ENCODE results near the gene FREM3. TPM values are rescaled to one million over a fixed set of nuclear protein-coding genes. Genes with fewer than 3 reads are reported as not detected.

FREM3 gene
- polyA plus RNA-seq, 1 of the 3 experiments (the other 2 are of a cell fraction), result 0.03 TPM

- peaks cover 0 to 6% of the 10 kb centered on the region in 2 experiments; a peak in 1 of 4 replicates for H3K4me1 ChIP-seq (ENCODE audit: control insufficient read depth in 1 of 2, insufficient read depth in 2 of 2, low read depth in 1 of 2, low read length in 1 of 2)
- peak; percentile 84 for DNase-seq
- peak overlapping the region; percentile 94 for H2AFZ ChIP-seq (ENCODE audit: low read depth)
- ChIA-PET CTCF (interaction anchor here (0.9 to 3.0 kb wide), 14 partner anchors 10 to 365 kb away, joined by 3 to 17 read pairs (median 4); no protein-coding TSS in a partner anchor), POLR2A (no interaction called here)
- H3K9me3 ChIP-seq, result no peaks in the 10 kb centered on the region
- no peak overlapping the region; a peak in 1 of 4 replicates for H3K27ac ChIP-seq (ENCODE audit: low read depth in 2 of 2, low read length in 1 of 2)
- peak overlapping the region; percentile 62 for H3K4me2 ChIP-seq
- TF ChIP-seq PBX3 (IDR thresholded peaks at IDR 0.05) (no peak), JUND (IDR thresholded peaks at IDR 0.05) (no peak), RXRA (IDR thresholded peaks at IDR 0.05; ENCODE audit: borderline replicate concordance, low read depth) (no peak), FOXM1 (IDR thresholded peaks at IDR 0.05; ENCODE audit: low read depth) (no peak), SMC3 (IDR thresholded peaks at IDR 0.05; ENCODE audit: low read depth, low read length) (peak; percentile 63), TEAD4 (IDR thresholded peaks at IDR 0.05; ENCODE audit: borderline replicate concordance, insufficient read depth) (no peak), RFX5 (IDR thresholded peaks at IDR 0.05; ENCODE audit: low read length) (no peak), NFIC (IDR thresholded peaks at IDR 0.05; ENCODE audit: borderline replicate concordance) (no peak), CTCF (IDR thresholded peaks at IDR 0.05) (peak; percentile 65), NRF1 (IDR thresholded peaks at IDR 0.05; ENCODE audit: low read depth, low read length) (no peak), GATA2 (CRISPR knock-in tag; IDR thresholded peaks at IDR 0.05) (no peak), FOXJ3 (CRISPR knock-in tag; IDR thresholded peaks at IDR 0.05) (no peak), MXI1 (IDR thresholded peaks at IDR 0.05; ENCODE audit: low read depth, low read length) (peak; percentile 43; the same call in 1 of the 2 replicates), EZH2phosphoT487 (IDR thresholded peaks at IDR 0.05; ENCODE audit: borderline replicate concordance, low read depth) (no peak), RAD21 (IDR thresholded peaks at IDR 0.05; ENCODE audit: low read length) (peak; percentile 68), ZBTB33 (IDR thresholded peaks at IDR 0.05; ENCODE audit: borderline replicate concordance, low read depth) (no peak), ELF1 (IDR thresholded peaks at IDR 0.05) (no peak), RCOR1 (IDR thresholded peaks at IDR 0.05; ENCODE audit: low read length) (no peak), EP300 (IDR thresholded peaks at IDR 0.05; ENCODE audit: borderline replicate concordance in 1 of 2, low read depth in 1 of 2, low read length in 1 of 2) (no peak), MEF2A (IDR thresholded peaks at IDR 0.05; ENCODE audit: borderline replicate concordance, low read depth) (no peak), SIN3A (IDR thresholded peaks at IDR 0.05; ENCODE audit: borderline replicate concordance, low read depth, low read length) (no peak), MAX (IDR thresholded peaks at IDR 0.05; ENCODE audit: low read depth) (peak; percentile 48; the same call in 1 of the 2 replicates), POLR2AphosphoS5 (IDR thresholded peaks at IDR 0.05; ENCODE audit: low read depth, low read length) (no peak; the same call in 1 of the 2 replicates), TAF1 (IDR thresholded peaks at IDR 0.05; ENCODE audit: borderline replicate concordance, low read depth, low read length) (0 out of 2 replicates have a peak, but pooled peaks have one; percentile 14), CHD2 (IDR thresholded peaks at IDR 0.05; ENCODE audit: low read length, partially characterized antibody) (no peak), YY1 (IDR thresholded peaks at IDR 0.05; ENCODE audit: low read depth) (no peak)
- H3K79me2 ChIP-seq (ENCODE audit: insufficient read depth), result no peaks in the 10 kb centered on the region
- peaks cover 7% of the 10 kb centered on the region for H3F3A ChIP-seq (replicated peaks; ENCODE audit: insufficient read depth)
- H3K9me2 ChIP-seq, result no peaks in the 10 kb centered on the region
- peaks cover 17 to 18% of the 10 kb centered on the region in 2 experiments for H3K36me3 ChIP-seq (replicated peaks in 1 of 2; ENCODE audit: control insufficient read depth in 1 of 2, insufficient read depth in 2 of 2, low read length in 1 of 2)
- H3K9ac ChIP-seq, result peak overlapping the region; percentile 8
- H3K27me3 ChIP-seq (ENCODE audit: insufficient read depth), result no peaks in the 10 kb centered on the region
- peak overlapping the region; percentile 51 to 55 for H3K4me3 ChIP-seq (ENCODE audit: low read depth in 2 of 2, low read length in 1 of 2)
- WGBS (ENCODE audit: low lambda C conversion rate), result 6% methylated on average over 50 of the region's 57 CpGs
- no peaks in the 10 kb centered on the region for H4K20me1 ChIP-seq (ENCODE audit: insufficient read depth)
Measured at GRCh38 chr4:143558823-143559756, 141.4 kb downstream of the FREM3 start.

Data from SK-N-SH (cell line).